GM23338 (cell line): Measurements from ENCODE around the gene RRH.

Experiments
- CREB1 ChIP-seq: fragments of 250-450 bp; sonication (Bioruptor Pico); IDR thresholded peaks from 2 replicates; pipeline ENCODE4 v1.5.0; 2020; ENCODE audit warnings: low read depth, mild to moderate bottlenecking, moderate library complexity
- ETS1 ChIP-seq: IDR thresholded peaks from 2 replicates; pipeline ENCODE4 v1.6.1; 2016; ENCODE audit warnings: antibody characterized with exemption
- EZH2 ChIP-seq: fragments of 200-600 bp; sonication (generic); IDR thresholded peaks from one replicate; pipeline ENCODE4 v1.8.0; 2017; ENCODE audit warnings: antibody characterized with exemption, mild to moderate bottlenecking, low read depth; ENCODE audit not compliant: unreplicated experiment
- EZH2phosphoT487 ChIP-seq: fragments of 200-600 bp; sonication (generic); IDR thresholded peaks from one replicate; pipeline ENCODE4 v1.8.1; 2018; ENCODE audit warnings: antibody characterized with exemption; ENCODE audit not compliant: unreplicated experiment
- JUNB ChIP-seq: IDR thresholded peaks from one replicate; pipeline ENCODE4 v1.6.1; 2016; ENCODE audit warnings: antibody characterized with exemption; ENCODE audit not compliant: unreplicated experiment
- POLR2AphosphoS5 ChIP-seq: IDR thresholded peaks from 2 replicates; pipeline ENCODE4 v1.6.1; 2016; ENCODE audit warnings: antibody characterized with exemption, low read depth
- REST ChIP-seq: IDR thresholded peaks from one replicate; pipeline ENCODE4 v1.6.1; 2018; ENCODE audit warnings: antibody characterized with exemption; ENCODE audit not compliant: unreplicated experiment
- TF ChIP-seq, protein P1 (sequence below), 2 experiments: fragments of 200-600 bp in 1 of 2; sonication (generic) in 1 of 2; conservative IDR thresholded peaks; 2 replicates each; pipeline versions ENCODE4 v1.5.1 to v1.6.1; 2016 to 2017; ENCODE audit warnings: antibody characterized with exemption in 2 of 2, low read depth in 2 of 2, mild to moderate bottlenecking in 2 of 2, moderate library complexity in 1 of 2

- TF ChIP-seq REST (no peak), POLR2AphosphoS5 (no peak), CREB1 (CRISPR knock-in tag) (no peak), EZH2phosphoT487 (no peak), EZH2 (no peak), JUNB (no peak), ETS1 (no peak)
- TF ChIP-seq, protein P1, sequence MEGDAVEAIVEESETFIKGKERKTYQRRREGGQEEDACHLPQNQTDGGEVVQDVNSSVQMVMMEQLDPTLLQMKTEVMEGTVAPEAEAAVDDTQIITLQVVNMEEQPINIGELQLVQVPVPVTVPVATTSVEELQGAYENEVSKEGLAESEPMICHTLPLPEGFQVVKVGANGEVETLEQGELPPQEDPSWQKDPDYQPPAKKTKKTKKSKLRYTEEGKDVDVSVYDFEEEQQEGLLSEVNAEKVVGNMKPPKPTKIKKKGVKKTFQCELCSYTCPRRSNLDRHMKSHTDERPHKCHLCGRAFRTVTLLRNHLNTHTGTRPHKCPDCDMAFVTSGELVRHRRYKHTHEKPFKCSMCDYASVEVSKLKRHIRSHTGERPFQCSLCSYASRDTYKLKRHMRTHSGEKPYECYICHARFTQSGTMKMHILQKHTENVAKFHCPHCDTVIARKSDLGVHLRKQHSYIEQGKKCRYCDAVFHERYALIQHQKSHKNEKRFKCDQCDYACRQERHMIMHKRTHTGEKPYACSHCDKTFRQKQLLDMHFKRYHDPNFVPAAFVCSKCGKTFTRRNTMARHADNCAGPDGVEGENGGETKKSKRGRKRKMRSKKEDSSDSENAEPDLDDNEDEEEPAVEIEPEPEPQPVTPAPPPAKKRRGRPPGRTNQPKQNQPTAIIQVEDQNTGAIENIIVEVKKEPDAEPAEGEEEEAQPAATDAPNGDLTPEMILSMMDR (conservative IDR thresholded peaks at IDR 0.05; ENCODE audit: low read depth in 2 of 2) = no peak
Observed at GRCh38 chr4:109887071-109887470, 59.3 kb downstream of the RRH start.
